ENCODE measurements around the gene PGC.

PGC gene

GRCh38 chr6:41748102-41748477, 893 bp upstream of the PGC start:
- TF ChIP-seq CTCF (IDR thresholded peaks at IDR 0.05; ENCODE audit: control insufficient read depth, extremely low read depth, insufficient read depth) = no peak
- H3K4me3 ChIP-seq (ENCODE audit: low read depth, low read length) = no peak overlapping the region
- DNase-seq (ENCODE audit: low read depth) = no peak

DNA sequence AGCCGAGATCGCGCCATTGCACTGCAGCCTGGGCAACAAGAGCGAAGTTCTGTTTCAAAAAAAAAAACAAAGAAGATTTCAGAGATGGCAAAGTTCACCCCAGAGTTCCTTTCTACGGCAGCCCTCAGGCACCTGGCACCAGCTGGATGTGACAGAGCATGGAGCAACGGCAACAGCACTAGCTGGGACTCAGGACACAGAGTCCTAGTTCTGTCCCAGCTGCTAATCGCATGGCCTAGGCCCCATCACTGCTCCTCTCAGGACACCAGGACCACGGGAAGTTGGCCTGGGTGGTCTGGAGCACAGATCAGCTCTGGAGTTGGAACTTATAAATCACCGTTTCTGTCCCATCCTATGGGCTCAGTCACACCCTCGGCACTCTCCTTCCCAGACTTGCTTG, 1.1 kb downstream of the PGC start:
- no peak overlapping the region for H3K4me3 ChIP-seq (ENCODE audit: low read depth, low read length)
- no peak for DNase-seq (ENCODE audit: low read depth)
- no peak for TF ChIP-seq CTCF (IDR thresholded peaks at IDR 0.05; ENCODE audit: control insufficient read depth, extremely low read depth, insufficient read depth)

- TF ChIP-seq CTCF (IDR thresholded peaks at IDR 0.05; ENCODE audit: control insufficient read depth, extremely low read depth, insufficient read depth) = no peak
- DNase-seq (ENCODE audit: low read depth) = no peak
Measured at GRCh38 chr6:41744236-41744787, 2.9 kb downstream of the PGC start.

GRCh38 chr6:41743406-41744235, 3.6 kb downstream of the PGC start:
- no peak overlapping the region for H3K4me3 ChIP-seq (ENCODE audit: low read depth, low read length)
- TF ChIP-seq CTCF (IDR thresholded peaks at IDR 0.05; ENCODE audit: control insufficient read depth, extremely low read depth, insufficient read depth) = no peak
- DNase-seq (ENCODE audit: low read depth) = no peak

More at GRCh38 chr6:41744236-41744787, 2.9 kb downstream of the PGC start:
- no peak overlapping the region for H3K4me3 ChIP-seq (ENCODE audit: low read depth, low read length)

GRCh38 chr6:41741625-41742490, 5.3 kb downstream of the PGC start:
- no peak overlapping the region for H3K4me3 ChIP-seq (ENCODE audit: low read depth, low read length)
- no peak for DNase-seq (ENCODE audit: low read depth)
- TF ChIP-seq CTCF (IDR thresholded peaks at IDR 0.05; ENCODE audit: control insufficient read depth, extremely low read depth, insufficient read depth) = no peak

- no peak for TF ChIP-seq CTCF (IDR thresholded peaks at IDR 0.05; ENCODE audit: control insufficient read depth, extremely low read depth, insufficient read depth)
- no peak for DNase-seq (ENCODE audit: low read depth)
- no peak overlapping the region for H3K4me3 ChIP-seq (ENCODE audit: low read depth, low read length)
Measured at GRCh38 chr6:41740366-41741162, 6.6 kb downstream of the PGC start.

All from LNCaP clone FGC (cell line).